A549 (cell line): Measurements from ENCODE around the gene ACIN1. TPM values are rescaled to one million over a fixed set of nuclear protein-coding genes. Genes with fewer than 3 reads are reported as not detected.

Experiments
- ATAC-seq, 2 experiments: fragments of 200-7000 bp in 1 of 2; fragments of >200 bp in 1 of 2; cut with Nextera tagmentation in 1 of 2; cut with Tn5 transposase in 1 of 2; 3 replicates each; pipeline versions ENCODE4 v1.8.0 to v1.9.1; 2018 to 2020; ENCODE audit warnings: mild to moderate bottlenecking in 1 of 2, moderate library complexity in 1 of 2
- CTCF ChIA-PET: fragments of 300-600 bp; sonication (Branson Sonifier 250); formaldehyde crosslinking; extraction: SDS; loops from one replicate; lab custom pipeline; 2021; ENCODE audit warnings: antibody characterized with exemption, inconsistent platforms; lab: Yijun Ruan, JAX
- POLR2A ChIA-PET: fragments of 350-600 bp; formaldehyde crosslinking; extraction: SDS; loops from one replicate; lab custom pipeline; 2021; ENCODE audit warnings: antibody characterized with exemption, inconsistent platforms; lab: Yijun Ruan, JAX
- DNase-seq, 2 experiments: peaks; one replicate each; pipeline versions ENCODE4 v3.0.0 to v3.0.0-alpha.2; 2011 to 2016; ENCODE audit warnings: low read depth in 1 of 2, low spot score in 1 of 2
- FAIRE-seq: peaks from 2 replicates; lab custom pipeline; 2011; peaks lifted over from hg19 to GRCh38; lab: Jason Lieb, UNC
- H3K27ac ChIP-seq, 2 experiments: fragments of >200 bp; sonication (Bioruptor Twin); formaldehyde crosslinking; 3 replicates each; pipeline ENCODE4 v1.5.1; 2016 to 2017
- H3K4me1 ChIP-seq: fragments of >200 bp; sonication (Bioruptor Twin); formaldehyde crosslinking; 3 replicates; pipeline ENCODE4 v1.6.1; 2016
- H3K4me2 ChIP-seq: fragments of >200 bp; sonication (Bioruptor Twin); formaldehyde crosslinking; 3 replicates; pipeline ENCODE4 v1.6.1; 2016
- H3K4me3 ChIP-seq: fragments of >200 bp; sonication (Bioruptor Twin); formaldehyde crosslinking; 3 replicates; pipeline ENCODE4 v1.5.1; 2016
- H3K9me3 ChIP-seq: fragments of >200 bp; sonication (Bioruptor Twin); formaldehyde crosslinking; 3 replicates; pipeline ENCODE4 v1.6.1; 2016
- CHD2 ChIP-seq: fragments of 150-350 bp; IDR thresholded peaks from 2 replicates; pipeline ENCODE4 v1.6.1; 2014; ENCODE audit warnings: low read length; ENCODE audit not compliant: partially characterized antibody
- EP300 ChIP-seq, 2 experiments: fragments of >200 bp; sonication (Bioruptor Twin); formaldehyde crosslinking; IDR thresholded peaks; 2 replicates in 1 of 2; 3 replicates in 1 of 2; pipeline ENCODE4 v1.6.1; 2016 to 2017
- GATA3 ChIP-seq: IDR thresholded peaks from 2 replicates; pipeline ENCODE4 v1.6.1; 2012; ENCODE audit warnings: borderline replicate concordance
- HOXA7 ChIP-seq: fragments of 250-450 bp; sonication (Bioruptor Pico); IDR thresholded peaks from 2 replicates; pipeline ENCODE4 v1.5.0; 2020; ENCODE audit warnings: mild to moderate bottlenecking, moderate library complexity
- HOXB5 ChIP-seq: fragments of 250-450 bp; sonication (Bioruptor Pico); IDR thresholded peaks from 2 replicates; pipeline ENCODE4 v1.5.0; 2020; ENCODE audit warnings: mild to moderate bottlenecking, moderate library complexity
- JUN ChIP-seq, 2 experiments: fragments of >200 bp; sonication (Bioruptor Twin); formaldehyde crosslinking; IDR thresholded peaks; 2 replicates in 1 of 2; 3 replicates in 1 of 2; pipeline ENCODE4 v1.6.1; 2016 to 2017
- KDM5A ChIP-seq: fragments of 200-600 bp; sonication (generic); IDR thresholded peaks from 2 replicates; pipeline ENCODE4 v1.6.1; 2016; ENCODE audit warnings: antibody characterized with exemption, mild to moderate bottlenecking
- MAFK ChIP-seq: fragments of 450-650 bp; IDR thresholded peaks from 2 replicates; pipeline ENCODE4 v1.6.1; 2014; ENCODE audit not compliant: partially characterized antibody
- MAZ ChIP-seq: fragments of 150-350 bp; IDR thresholded peaks from 2 replicates; pipeline ENCODE4 v1.6.1; 2014; ENCODE audit warnings: antibody characterized with exemption, low read depth, low read length, borderline replicate concordance
- NR3C1 ChIP-seq: fragments of >200 bp; sonication (Bioruptor Twin); formaldehyde crosslinking; IDR thresholded peaks from 3 replicates; pipeline ENCODE4 v1.6.1; 2017
- POLR2A ChIP-seq: IDR thresholded peaks from 2 replicates; pipeline ENCODE4 v1.6.1; 2012; ENCODE audit warnings: mild to moderate bottlenecking, low read length
- POLR2AphosphoS2 ChIP-seq: conservative IDR thresholded peaks from 2 replicates; pipeline ENCODE4 v1.6.1; 2012; ENCODE audit warnings: low read length, improper control_type of control experiment, inconsistent platforms
- RAD21 ChIP-seq, 2 experiments: fragments of >200 bp in 1 of 2; sonication (Bioruptor Twin) in 1 of 2; formaldehyde crosslinking in 1 of 2; IDR thresholded peaks in 1 of 2; conservative IDR thresholded peaks in 1 of 2; 2 replicates in 1 of 2; 3 replicates in 1 of 2; pipeline ENCODE4 v1.6.1; 2012 to 2018; ENCODE audit warnings: inconsistent platforms in 1 of 2
- RCOR1 ChIP-seq: fragments of 150-350 bp; IDR thresholded peaks from 2 replicates; pipeline ENCODE4 v1.6.1; 2014; ENCODE audit warnings: antibody characterized with exemption, low read length, low read depth
- SMC3 ChIP-seq: fragments of >200 bp; sonication (Bioruptor Twin); formaldehyde crosslinking; IDR thresholded peaks from 3 replicates; pipeline ENCODE4 v1.6.1; 2018; ENCODE audit warnings: inconsistent platforms
- TFCP2L1 ChIP-seq: fragments of 250-450 bp; sonication (Bioruptor Pico); IDR thresholded peaks from 2 replicates; pipeline ENCODE4 v1.5.0; 2021; ENCODE audit warnings: mild to moderate bottlenecking
- TP53 ChIP-seq: fragments of 250-450 bp; sonication (Bioruptor Pico); IDR thresholded peaks from 2 replicates; pipeline ENCODE4 v1.5.0; 2021; ENCODE audit warnings: mild to moderate bottlenecking, moderate library complexity
- WGBS: methylation state at CpG from one replicate; pipeline ENCODE4 v1.1.6; 2017; ENCODE audit errors: missing lambda C conversion rate; 5-methylcytosine and 5-hydroxymethylcytosine counted together
- polyA plus RNA-seq, 4 experiments: library from polyadenylated mRNA; depleted of rRNA in 3 of 4; stranded (reverse); fragments of >200 nt; fragmentation: RNase III in 1 of 4; extraction: RNeasy Plus Mini Kit Qiagen cat#74134 plus additional on column Dnase treatment in 1 of 4; gene quantifications; 2 replicates in 3 of 4; 3 replicates in 1 of 4; pipeline ENCODE4 v1.2.3, GENCODE V29; 2011 to 2017
- TF ChIP-seq, protein P1 (sequence below): fragments of >200 bp; sonication (Bioruptor Twin); formaldehyde crosslinking; IDR thresholded peaks from 2 replicates; pipeline ENCODE4 v1.6.1; 2016
- TF ChIP-seq, protein P2 (sequence below): IDR thresholded peaks from 2 replicates; pipeline ENCODE4 v1.6.1; 2012; ENCODE audit warnings: low read depth, borderline replicate concordance
- TF ChIP-seq, protein P3 (sequence below): IDR thresholded peaks from 2 replicates; pipeline ENCODE4 v1.6.1; 2012
- TF ChIP-seq, protein P4 (sequence below): IDR thresholded peaks from 2 replicates; pipeline ENCODE4 v1.6.1; 2012
- TF ChIP-seq, protein P5 (sequence below): fragments of >200 bp; sonication (Bioruptor Twin); formaldehyde crosslinking; IDR thresholded peaks from 3 replicates; pipeline ENCODE4 v1.5.1; 2016

ACIN1 gene
- polyA plus RNA-seq, 2 of the 4 experiments (the other 2 are of a cell fraction) = 140 to 147 TPM

DNA sequence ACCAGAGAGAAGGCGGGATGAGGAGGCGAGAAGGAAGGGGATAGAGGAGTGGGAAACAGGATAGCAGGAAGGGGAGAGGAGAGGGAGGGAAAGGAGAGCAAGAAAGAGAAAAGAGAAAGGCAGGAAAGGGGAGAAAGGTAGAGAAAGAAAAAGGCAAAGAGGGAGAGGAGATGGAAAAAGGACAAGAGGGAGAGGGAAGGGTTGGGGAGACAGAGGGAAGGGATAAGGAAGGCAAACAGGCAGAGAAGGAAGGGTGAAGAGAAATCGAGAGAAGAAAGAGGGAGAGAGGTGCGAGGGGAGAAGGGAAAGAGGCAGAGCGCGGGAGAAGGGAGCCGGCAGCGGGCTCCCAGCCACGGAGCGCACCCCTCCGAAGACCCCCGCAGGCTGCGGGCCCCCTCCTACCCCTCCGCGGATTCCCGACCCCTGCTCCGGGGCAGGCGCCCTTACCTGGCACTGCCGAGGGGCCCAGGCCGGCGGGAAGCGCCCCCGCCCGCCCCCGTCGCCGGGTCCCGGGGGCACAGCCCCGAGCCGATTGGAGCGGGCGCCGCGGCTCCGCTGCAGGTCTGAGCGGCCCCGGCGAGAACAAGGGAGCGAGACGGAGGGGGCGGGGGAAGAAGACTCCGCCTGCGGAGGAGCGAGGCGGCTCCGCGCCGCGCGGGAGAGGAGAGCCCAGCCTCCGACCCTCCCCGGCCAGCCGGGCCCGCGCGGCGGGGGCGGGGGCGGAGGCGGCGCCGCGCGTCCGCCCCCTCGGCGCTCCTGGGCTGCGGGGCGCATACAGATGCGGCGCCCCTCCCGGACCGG is 37.8 kb downstream of the ACIN1 start, which contains the start of gene CDH24:
Gene CDH24, minus strand, starts transcription at position 565 of the 801 bp plus-strand sequence. CDS start 1,787 bp downstream, outside the sequence.
- peaks cover 32% of the 10 kb centered on the region for H3K4me1 ChIP-seq
- POLR2A ChIA-PET = interaction anchor here (0.6 to 2.8 kb wide), 8 partner anchors 13 to 292 kb away, joined by 3 to 20 read pairs (median 6); partner anchors contain the start of genes AJUBA and PRMT5
- TF ChIP-seq POLR2A (peak; percentile 49), MAFK (no peak), JUN (IDR thresholded peaks at IDR 0.05) (no peak), CHD2 (no peak), TP53 (CRISPR knock-in tag) (no peak), HOXB5 (CRISPR knock-in tag) (no peak)
- TF ChIP-seq, protein P1, sequence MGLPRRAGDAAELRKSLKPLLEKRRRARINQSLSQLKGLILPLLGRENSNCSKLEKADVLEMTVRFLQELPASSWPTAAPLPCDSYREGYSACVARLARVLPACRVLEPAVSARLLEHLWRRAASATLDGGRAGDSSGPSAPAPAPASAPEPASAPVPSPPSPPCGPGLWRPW = no peak
- TF ChIP-seq, all 56 proteins: peak for 1
- FAIRE-seq (no peak), ATAC-seq (peak; percentile 52 to 68), DNase-seq (peak; percentile 58 to 64)
- 8% methylated on average over 24 of the region's 73 CpGs for WGBS
- Histone ChIP-seq H3K4me3 (peak within 1 kb of the TSS; percentile 71), H3K4me2 (peak within 1 kb of the TSS; percentile 97), H3K9me3 (no peaks in the 10 kb centered on the region), H3K27ac (peak within 1 kb of the TSS; percentile 76 to 89)
- CTCF ChIA-PET = interaction anchor here (0.8 to 33.8 kb wide), 60 partner anchors 9 to 672 kb away, joined by 3 to 1206 read pairs (median 6); partner anchors contain the start of genes ACIN1, AJUBA, C14orf119 and HAUS4

DNA sequence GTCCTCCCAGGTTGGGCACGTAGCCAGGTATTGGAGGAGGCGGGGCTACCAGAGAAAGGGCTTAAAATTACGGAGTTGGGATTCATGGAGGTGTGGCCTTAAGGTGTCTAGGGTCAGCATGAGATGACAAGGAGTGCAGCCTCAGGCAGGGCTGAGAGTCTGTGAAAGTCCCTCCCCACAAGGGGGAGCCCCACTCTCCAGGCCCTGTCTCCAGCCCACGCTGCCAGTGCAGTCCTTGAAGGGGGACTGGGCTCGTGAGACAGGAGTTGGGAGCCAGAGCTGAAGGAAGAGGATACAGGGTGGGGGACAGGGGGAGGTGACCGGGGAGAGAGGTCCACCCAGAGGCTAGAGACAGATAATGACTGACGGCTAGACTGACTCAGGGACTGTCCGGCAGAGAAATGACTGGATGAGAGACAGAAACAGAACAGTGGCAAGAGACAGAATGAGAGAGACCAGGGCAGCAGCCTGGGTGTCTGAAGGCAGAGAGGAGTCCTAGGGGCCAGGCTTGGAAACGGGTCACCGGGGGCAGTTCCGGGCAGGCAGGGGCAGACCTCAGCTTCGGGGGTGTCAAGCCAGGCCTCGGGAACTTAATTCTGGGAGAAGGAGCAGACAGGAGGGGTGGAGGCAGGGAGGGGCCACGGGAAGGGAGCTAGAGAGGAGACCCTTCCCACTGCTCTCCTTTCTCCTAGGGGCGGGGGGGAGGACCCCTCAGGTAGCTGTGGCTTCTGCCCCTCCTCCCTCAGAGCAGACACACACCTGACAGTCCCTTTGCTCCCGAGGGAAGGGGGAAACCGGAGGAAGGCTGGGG is 38.6 kb downstream of the ACIN1 start:
- FAIRE-seq (no peak), DNase-seq (peak; percentile 84 to 97), ATAC-seq (peak; percentile 64 to 86)
- Histone ChIP-seq H3K4me1 (peaks cover 24% of the 10 kb centered on the region), H3K27ac (peak overlapping the region; percentile 18 to 89; a peak in 5 of 6 replicates), H3K4me3 (peak overlapping the region; percentile 71), H3K4me2 (peak overlapping the region; percentile 97)
- POLR2A ChIA-PET = interaction anchor here (1.9 to 2.8 kb wide), 3 partner anchors 50 to 127 kb away, joined by 7 to 20 read pairs (median 13); partner anchors contain the start of gene PRMT5
- WGBS = under 1% methylated on average over 17 of the region's 17 CpGs
- TF ChIP-seq HOXA7 (CRISPR knock-in tag) (no peak), RCOR1 (no peak), RAD21 (conservative IDR thresholded peaks at IDR 0.05 in 1 of 2, IDR thresholded peaks at IDR 0.05 in 1 of 2) (peak; percentile 47 to 50), EP300 (IDR thresholded peaks at IDR 0.05) (no peak), SMC3 (peak; percentile 65), GATA3 (0 out of 2 replicates have a peak, but pooled peaks have one; percentile 1), TFCP2L1 (CRISPR knock-in tag) (no peak), KDM5A (no peak), MAZ (0 out of 2 replicates have a peak, but pooled peaks have one; percentile 47), NR3C1 (no peak), POLR2AphosphoS2 (no peak)
- TF ChIP-seq, protein P2, sequence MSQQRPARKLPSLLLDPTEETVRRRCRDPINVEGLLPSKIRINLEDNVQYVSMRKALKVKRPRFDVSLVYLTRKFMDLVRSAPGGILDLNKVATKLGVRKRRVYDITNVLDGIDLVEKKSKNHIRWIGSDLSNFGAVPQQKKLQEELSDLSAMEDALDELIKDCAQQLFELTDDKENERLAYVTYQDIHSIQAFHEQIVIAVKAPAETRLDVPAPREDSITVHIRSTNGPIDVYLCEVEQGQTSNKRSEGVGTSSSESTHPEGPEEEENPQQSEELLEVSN = peak; percentile 26; the same call in 1 of the 2 replicates
- TF ChIP-seq, protein P3, sequence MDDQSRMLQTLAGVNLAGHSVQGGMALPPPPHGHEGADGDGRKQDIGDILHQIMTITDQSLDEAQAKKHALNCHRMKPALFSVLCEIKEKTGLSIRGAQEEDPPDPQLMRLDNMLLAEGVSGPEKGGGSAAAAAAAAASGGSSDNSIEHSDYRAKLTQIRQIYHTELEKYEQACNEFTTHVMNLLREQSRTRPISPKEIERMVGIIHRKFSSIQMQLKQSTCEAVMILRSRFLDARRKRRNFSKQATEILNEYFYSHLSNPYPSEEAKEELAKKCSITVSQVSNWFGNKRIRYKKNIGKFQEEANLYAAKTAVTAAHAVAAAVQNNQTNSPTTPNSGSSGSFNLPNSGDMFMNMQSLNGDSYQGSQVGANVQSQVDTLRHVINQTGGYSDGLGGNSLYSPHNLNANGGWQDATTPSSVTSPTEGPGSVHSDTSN = no peak
- TF ChIP-seq, protein P4, sequence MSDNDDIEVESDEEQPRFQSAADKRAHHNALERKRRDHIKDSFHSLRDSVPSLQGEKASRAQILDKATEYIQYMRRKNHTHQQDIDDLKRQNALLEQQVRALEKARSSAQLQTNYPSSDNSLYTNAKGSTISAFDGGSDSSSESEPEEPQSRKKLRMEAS = peak; percentile 67
- TF ChIP-seq, protein P5, sequence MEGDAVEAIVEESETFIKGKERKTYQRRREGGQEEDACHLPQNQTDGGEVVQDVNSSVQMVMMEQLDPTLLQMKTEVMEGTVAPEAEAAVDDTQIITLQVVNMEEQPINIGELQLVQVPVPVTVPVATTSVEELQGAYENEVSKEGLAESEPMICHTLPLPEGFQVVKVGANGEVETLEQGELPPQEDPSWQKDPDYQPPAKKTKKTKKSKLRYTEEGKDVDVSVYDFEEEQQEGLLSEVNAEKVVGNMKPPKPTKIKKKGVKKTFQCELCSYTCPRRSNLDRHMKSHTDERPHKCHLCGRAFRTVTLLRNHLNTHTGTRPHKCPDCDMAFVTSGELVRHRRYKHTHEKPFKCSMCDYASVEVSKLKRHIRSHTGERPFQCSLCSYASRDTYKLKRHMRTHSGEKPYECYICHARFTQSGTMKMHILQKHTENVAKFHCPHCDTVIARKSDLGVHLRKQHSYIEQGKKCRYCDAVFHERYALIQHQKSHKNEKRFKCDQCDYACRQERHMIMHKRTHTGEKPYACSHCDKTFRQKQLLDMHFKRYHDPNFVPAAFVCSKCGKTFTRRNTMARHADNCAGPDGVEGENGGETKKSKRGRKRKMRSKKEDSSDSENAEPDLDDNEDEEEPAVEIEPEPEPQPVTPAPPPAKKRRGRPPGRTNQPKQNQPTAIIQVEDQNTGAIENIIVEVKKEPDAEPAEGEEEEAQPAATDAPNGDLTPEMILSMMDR = peak; percentile 80
- TF ChIP-seq, all 56 proteins: peak for 7
- no peaks in the 10 kb centered on the region for H3K9me3 ChIP-seq
- CTCF ChIA-PET = interaction anchor here (0.9 to 33.8 kb wide), 28 partner anchors 9 to 672 kb away, joined by 3 to 1206 read pairs (median 6); partner anchors contain the start of genes AJUBA, C14orf119, HAUS4 and PRMT5
